SKM-1 (cell line): Measurements from ENCODE around the gene FAM47A.

Experiments used
- DNase-seq: peaks from one replicate; lab custom pipeline; 2025; ENCODE audit not compliant: unreplicated experiment; lab: John Stamatoyannopoulos, UW

The FAM47A gene

GRCh38 chrX:34132028-34132427 is at the start of gene FAM47A:
Gene FAM47A, minus strand, starts transcription at chrX:34132314. Its CDS starts 36 bp downstream, at chrX:34132278.
- DNase-seq: no peak

DNA sequence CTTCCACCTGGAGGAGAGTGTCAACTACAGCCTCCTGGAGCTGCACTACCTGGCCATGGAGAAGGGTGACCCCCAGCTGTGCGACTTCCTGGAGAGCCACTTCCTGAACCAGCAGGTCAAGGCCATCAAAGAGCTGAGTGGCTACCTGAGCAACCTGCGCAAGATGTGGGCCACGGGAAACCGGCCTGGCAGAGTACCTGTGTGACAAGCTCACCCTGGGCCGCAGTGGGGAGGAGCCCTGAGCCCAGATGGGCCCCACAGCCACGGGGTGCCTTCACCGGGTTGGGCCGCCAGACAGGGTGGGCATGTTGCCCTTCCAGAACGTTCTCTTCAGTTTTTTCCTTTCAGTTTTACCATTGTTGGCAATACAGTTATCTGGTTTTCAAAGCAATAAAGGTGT is 15.2 kb upstream of the FAM47A start:
- DNase-seq: no peak

DNA sequence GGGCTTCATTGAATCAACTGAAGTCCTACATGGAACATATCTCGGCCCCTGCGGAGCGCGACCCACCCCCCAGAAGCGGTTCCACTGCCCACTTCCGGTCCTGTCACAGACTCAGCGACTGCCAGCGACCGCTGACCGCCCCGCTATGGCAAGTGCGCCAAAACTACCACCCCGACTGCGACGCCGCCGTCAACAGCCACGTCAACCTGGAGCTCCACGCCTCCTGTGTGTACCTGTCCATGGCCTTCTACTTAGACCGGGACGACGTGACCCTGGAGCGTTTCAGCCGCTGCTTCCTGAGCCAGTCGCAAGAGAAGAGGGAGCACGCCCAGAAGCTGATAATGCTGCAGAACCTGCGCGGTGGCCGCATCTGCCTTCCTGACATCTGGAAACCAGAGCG is 14.8 kb upstream of the FAM47A start:
- DNase-seq: no peak

- no peak for DNase-seq
Observed at GRCh38 chrX:34144246-34144645, 12.1 kb upstream of the FAM47A start.

DNA sequence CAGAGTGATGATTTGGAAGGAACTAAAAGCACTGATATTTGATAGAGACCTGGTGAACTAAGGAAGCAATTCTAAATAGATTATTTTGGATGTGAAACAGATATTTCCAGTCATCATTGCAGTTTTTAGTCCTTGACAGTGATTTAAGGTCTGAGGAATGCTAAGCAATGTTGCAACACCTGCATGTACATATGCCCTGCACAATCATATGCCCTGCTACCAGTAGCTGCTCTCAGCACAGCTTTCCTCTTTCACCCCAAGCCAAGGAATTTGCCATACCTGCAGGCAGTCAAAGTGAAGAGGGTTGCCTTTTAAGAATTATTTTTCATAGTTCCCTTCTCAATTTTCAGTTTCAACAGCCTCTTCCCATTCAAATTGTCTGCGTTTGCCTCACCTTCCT is 8.7 kb upstream of the FAM47A start:
- DNase-seq: no peak

- DNase-seq: no peak
Observed at GRCh38 chrX:34130980-34131744, 952 bp downstream of the FAM47A start.

DNA sequence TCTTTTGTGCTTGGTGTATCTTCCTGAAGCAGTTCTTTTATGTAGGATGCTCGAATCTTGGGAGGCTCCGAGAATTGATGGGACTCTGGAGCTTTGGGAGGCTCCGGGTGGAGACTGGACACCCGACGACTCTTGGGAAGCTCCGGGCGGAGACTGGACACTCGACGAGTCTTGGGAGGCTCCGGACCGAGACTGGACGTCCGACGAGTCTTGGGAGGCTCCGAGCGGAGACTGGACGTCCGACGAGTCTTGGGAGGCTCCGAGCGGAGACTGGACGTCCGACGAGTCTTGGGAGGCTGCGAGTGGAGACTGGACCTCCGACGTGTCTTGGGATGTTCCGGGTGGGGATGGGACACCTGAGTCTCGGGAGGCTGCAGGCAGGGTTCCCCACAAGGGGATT is 1.6 kb downstream of the FAM47A start:
- no peak for DNase-seq

DNA sequence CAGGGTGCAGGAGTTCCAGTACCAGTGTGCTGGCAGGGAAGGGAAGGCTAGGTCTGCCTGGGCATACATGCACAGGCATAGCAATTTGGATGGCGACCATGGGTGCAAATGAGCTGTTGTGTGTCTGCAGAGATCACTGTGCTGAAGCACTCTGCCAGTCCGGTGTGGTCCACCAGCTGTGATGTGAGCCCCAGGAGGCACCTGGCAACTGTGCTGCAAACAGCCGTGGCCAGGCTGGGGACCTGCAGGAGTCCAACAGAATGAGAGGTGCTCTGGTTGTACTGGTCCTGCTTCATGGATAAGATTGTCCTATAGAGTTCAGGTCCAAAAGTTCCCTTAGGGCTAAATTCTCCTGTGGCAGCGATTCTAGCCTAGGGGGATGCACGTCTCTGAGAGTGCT is 6.1 kb downstream of the FAM47A start:
- DNase-seq: no peak

DNA sequence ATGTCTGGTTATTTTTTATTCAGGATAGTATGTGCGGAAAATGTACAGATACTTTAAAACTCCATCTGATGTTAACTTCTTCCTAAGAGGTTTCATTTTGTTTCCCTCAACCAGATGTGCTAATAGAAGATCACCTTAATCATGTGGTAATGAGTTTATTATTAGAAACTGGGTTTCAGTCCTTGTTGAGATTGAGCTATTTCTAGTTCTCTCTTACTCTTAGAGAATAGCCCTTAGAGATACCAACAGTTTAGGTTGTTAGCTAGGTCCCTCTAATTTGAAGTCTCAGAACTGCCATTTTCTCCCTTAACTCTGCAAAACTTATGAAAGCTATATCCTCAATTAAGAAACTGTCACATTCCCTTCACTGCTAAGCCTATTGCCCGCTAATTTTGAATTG is 13.0 kb downstream of the FAM47A start:
- no peak for DNase-seq

DNA sequence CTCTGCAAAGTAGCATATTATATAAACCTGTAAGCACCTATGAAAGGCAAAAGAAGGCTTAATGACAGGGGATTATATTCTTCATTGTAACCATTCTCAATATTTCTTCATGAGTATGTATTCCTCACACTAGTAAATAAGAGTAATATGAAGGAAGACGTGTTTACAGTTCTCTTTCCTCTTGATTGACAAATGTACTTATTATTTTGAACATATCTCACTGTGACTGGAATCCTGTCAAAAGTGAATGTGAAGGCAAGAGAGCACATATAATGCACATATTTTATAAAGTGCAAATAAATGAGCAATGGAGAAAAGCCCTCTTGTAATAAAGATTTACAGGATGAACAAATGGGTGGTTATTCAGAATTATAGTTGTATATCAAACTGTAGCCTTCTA is 19.7 kb downstream of the FAM47A start:
- no peak for DNase-seq
